Brain pericyte (primary cell): Measurements from ENCODE around the gene GIMAP7.
"Not testable (repeated sequence)": the region's sequence is repeated elsewhere in the genome, so short reads cannot be mapped to it uniquely, and the experiment has no call there.

Experiments
- DNase-seq: peaks from one replicate; pipeline ENCODE4 v3.0.0-alpha.2; 2012; ENCODE audit warnings: low read depth, low spot score

The GIMAP7 gene

DNA sequence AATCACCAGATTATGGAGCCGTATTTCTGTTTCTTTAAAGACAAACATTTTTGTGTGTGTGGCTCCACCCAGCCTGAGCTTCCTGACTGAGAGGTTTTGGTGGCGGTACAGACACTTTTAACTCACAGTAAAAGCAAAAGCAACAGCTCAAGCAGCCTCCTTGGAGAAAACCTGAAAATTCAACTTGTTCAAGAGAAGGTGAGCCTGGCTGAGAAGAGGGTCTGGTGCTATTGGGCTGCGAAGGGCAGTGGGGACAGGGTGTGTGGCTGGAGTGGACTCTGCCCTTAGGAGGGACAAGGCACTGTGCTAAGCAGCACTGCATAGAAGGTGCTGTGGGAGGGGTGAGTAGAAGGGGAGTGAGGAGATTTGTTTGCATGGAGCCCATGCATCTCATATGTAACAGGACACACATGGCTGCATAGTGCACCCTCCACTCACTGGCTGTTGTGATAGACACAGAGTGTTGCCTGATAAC is at the start of gene GIMAP7:
Gene GIMAP7 (plus strand): TSS at position 125 of the 475 bp plus-strand sequence. CDS start 5,103 bp downstream, outside the sequence.
- DNase-seq = no peak

DNA sequence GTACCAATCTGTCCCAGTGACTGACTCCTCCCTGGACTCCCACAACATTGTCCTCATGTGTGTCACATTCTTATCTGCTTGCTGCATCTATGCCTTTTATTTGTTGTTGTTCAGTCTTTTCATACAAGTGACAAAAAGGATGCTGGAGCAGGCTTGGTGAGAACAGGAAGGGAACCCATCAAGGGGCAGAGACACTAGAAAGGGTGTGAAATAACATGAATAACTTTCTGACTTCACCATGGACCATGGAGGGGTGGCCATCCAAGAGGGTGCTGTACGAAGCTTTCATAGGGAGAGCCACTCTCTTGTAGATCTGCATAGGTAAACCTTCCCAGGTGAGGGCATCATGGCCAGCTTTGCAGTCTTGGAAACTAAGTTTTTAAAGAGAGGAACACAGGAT is 49.7 kb upstream of the GIMAP7 start:
- no peak for DNase-seq

DNA sequence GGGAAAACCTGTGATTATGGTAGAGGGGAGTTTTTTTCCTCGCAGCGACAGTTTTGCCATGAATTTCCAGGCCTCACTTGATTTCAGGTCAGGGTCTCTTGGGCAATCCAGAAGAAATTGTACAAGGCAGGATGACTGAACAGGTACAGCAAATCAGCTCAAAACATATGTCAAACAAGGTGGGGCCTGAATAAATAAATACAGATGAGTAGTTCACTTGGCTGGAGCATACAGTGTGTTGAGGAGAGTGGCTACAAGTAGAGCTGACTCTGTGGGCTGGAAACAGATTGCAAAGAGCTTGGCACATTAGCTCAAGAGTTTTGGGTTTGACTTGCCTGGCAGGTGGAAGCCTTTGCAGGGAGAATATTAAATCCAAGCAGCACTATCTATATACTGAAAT is 49.3 kb upstream of the GIMAP7 start:
- DNase-seq = no peak

DNA sequence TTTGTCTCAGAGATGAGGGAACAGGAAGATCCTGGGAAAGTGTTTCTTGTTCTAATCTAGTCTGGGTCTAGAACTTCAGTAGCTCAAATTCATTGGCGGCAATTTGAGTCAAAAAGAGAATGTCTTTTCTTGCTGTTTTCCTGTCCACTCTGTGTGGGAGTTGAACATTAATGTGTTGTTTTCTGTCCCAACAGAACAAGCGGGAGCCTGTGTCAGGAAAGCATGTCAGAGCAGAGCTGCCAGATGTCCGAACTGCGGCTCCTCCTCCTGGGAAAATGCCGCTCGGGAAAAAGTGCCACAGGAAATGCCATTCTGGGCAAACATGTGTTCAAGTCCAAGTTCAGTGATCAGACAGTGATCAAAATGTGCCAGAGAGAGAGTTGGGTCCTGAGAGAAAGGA is 48.2 kb upstream of the GIMAP7 start:
- DNase-seq = no peak

DNA sequence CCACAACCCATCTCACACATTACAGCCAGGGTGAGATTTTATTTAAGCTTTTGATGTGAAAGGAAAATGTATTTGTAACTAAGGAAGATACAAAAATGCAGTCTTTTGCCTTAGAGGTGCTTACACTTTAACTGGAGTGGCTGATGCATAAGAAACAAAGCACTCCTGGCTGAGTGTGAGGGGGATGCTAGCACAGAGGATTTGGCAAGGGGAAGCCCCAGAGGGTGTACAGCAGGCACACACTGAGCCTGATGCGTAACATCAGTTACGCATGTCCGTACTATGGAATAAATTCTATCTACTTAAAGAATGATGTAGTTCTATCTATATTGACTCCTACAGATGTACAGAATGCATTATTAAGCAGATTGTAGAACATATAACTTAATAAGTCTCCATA is 46.4 kb upstream of the GIMAP7 start:
- no peak for DNase-seq

DNA sequence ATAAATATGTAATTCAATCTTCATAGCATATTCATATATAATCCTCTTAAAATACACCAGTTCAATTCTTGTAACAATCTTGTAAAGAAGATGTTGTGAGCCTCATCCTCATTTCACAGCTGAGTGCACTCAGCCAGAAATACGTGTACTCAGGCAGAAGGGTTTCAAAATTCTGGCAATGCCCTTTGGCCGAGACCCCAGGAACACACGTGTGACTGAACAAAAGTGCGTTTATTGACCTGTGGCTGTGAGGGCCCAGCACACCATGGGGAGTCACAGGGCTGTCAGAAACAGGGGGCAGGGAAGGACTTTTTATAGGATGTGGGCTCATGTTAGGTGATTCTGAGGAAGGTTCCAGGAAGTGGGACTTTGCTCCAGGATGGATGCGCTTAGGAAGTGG is 42.8 kb upstream of the GIMAP7 start:
- no peak for DNase-seq

DNA sequence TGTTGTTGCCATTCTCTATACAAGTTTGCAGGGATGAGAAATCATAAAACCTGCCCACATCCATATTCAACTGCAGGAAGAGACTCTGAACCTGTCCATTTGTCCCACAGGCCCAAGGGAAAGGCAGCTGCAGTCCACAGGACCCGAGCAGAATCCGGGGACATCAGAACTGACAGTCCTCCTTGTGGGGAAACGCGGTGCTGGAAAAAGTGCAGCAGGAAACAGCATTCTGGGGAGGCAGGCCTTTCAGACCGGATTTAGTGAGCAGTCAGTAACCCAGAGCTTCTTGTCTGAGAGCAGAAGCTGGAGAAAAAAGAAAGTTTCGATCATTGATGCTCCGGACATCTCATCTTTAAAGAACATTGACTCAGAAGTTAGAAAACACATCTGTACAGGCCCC is 40.8 kb upstream of the GIMAP7 start:
- DNase-seq = no peak

DNA sequence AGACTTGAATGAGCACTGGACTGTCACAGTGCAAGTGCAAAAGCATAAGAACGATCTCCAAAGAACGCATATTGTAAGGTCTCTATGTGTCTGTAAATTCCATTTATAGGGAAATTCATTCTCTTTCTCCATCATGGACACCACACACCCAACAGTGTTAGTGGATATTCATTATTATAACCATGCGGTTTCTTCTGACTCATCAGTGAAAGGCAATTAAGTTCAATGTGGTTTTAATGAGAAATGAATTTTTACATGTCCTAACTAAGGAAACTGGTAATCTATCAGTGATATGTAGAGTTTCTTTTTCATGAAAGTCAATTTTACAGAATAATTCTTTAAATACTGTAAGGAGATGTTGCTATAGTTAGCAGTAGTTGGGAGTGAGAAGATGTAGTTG is 38.4 kb upstream of the GIMAP7 start:
- no peak for DNase-seq

DNA sequence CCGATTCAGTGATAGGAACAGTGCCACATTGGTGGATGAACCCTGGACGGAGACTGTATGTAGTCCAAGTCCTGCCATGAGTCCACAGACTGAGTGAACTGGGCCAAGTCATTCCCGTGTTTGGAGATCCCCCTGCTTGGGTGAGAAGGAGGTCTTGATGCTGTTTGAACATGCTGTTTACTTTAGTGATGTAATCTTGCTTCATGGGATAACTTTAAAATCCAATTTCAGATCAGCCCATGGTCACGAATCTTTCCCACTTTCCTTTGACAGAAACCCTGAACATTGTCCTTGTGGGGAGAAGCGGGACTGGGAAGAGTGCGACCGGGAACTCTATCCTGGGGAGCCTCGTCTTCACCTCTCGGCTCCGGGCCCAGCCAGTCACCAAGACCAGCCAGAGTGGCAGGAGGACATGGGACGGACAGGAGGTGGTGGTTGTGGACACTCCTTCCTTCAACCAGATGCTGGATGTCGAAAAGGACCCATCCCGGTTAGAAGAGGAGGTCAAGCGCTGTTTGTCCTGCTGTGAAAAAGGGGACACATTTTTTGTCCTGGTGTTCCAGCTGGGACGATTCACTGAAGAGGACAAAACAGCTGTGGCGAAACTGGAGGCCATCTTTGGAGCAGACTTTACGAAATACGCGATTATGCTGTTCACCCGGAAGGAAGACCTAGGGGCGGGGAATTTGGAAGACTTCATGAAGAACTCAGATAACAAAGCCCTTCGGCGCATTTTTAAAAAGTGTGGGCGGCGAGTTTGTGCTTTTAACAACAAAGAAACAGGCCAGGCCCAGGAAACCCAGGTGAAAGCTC is 37.6 kb upstream of the GIMAP7 start:
- DNase-seq = no peak

DNA sequence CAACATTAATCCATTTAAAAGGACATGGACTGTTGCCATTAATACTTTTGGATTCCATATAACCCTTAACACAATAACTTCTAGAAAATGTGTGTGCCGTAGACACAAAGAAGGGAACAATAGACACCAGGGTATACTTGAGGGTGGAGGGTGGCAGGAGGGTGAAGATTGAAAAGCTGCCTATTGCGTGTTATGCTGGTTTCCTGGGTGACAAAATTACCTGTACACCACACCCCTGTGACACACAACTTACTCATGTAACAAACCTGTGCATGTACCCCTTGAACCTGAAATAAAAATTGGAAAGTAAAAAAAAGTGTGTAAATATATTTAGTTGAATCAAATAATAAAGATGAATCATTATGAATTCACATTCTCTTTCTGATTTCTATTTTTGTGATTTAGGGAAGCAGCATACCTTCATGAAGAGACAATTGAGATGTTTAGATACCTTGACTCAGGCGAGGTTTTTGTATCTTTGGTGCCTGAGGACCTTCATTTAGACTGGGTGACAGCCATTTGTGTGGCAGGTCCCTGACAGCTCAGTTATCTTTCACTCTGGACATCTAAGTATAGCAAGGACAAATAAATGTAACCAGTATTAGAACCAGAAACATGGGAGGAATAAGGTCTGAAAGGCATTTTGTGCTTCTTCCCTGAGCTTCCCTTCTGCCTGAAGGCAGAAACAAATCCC is 35.5 kb upstream of the GIMAP7 start:
- no peak for DNase-seq

DNA sequence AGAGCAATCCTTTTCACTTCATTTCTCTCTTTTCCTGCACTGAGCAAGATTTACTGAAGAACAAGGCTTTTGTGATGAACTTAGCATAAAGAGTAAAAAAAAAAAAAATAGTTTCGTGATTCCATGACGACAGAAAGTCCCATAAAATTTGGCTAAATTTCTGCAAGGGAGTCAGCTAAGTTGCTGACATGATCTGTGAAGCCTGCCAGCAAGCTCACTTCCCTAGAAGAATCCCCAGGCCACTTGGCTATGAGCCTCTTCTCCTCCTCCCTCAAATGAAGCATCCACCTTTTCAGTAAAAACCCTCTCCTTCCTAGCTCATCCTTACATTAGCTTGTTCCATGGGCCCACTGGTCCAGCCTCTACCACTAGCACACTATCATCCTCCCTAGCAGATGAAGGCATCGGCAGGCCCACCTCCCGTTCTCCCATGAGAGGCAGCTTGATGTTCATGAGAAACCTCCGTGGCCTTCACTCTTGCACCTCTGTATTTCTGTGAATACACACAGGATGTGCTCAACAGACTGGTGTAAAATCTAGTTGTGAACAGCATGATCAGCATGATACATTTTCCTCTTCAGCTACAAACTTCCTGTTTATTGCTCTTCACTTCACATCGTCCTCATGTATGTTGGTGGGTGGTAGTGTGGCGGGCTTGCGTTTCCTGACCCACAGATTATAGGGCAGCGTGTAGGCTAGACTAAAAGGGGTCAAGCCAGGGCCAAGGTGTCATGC is 33.3 kb upstream of the GIMAP7 start:
- DNase-seq = no peak

DNA sequence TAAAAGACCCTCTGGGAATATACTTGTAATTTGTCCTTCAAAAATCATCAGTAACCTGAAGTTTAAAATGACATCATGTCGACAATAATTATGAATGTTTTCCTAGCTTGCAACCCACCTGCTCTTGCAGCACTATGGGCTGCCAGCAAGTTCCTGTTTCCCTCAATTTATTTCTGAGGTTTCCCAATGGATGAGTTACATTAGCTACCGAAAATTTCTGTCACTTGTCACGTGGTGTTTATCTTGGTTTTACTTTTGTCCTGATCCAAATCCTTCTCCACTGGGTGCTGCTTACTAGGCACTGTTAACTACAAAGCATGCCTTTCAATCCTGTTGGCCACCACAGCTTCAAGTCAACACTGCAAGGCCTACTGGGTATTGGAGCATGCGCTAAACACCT is 32.8 kb upstream of the GIMAP7 start:
- DNase-seq = no peak

DNA sequence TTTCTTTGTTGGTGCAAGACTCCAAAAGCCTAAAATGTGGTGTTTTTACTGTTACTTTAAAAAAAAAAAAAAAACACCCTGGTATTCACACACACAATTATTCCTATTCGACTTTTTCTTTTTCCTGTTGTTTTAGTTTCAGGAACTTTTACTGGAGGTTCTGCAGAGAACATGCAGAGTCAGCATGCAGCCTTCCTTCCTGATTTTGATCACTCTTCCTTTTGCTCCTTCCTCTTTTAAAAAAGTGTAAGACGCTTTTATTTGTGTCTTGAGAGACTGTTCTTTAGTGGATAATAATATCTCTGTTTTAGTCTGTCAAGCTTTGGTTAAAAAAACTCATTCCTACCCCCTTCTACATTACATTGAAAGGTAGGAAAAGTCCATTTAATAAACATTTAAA is 31.2 kb upstream of the GIMAP7 start:
- not testable (repeated sequence) for DNase-seq

DNA sequence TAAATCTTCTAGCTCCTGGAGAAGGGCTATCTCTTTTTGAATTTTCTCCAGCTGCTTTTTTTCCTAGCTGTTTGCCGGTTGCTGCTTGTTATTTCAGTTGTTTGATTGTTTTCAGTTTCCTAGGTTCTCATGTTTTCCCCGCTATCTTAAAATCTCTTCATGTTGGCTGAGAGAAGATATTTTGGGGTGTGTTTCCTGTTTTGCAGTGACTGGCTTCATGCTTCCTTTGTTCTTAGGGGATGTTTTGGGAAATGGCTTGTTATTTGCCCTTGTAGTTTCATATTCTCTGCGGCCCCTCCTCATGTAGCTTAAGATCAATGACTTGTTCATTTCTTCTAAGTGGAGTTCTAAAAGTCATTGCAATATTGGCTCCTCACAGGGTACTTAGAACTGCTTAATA is 30.6 kb upstream of the GIMAP7 start:
- not testable (repeated sequence) for DNase-seq

DNA sequence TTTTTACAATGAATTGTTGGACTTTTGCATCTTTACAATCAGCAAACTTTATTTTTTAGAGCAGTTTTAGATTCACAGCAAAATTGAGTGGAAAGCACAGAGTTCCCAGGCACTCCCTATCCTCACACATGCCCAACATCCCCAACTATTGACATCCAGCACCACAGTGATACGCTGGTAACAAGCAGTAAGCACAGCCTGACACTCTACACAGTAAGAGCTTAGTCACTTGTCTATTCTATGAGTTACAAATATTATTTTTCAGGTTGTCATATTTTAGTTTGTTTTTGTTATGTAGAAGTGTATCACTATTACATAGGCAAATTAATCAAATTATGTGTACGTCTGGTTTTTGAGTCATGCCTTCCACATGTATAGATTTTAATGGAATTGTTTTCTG is 27.0 kb upstream of the GIMAP7 start:
- no peak for DNase-seq

DNA sequence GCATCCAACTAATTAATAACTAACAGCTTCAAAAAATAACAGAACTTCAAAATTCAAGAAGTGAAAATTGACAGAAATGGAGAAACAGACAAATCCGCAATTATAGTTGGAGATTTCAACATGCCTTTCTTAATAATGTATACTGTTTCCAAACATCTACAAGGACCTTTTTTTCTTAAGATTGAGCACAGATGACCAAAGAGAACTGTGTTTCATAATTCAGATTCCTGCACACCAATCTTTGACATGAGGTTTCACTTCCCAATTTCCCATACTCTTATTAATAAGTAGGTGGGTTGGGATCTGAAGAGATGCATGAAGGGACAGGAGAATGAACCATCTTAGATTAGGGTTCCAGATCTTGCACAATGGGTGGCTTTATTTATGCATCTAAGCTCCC is 24.9 kb upstream of the GIMAP7 start:
- DNase-seq = no peak

DNA sequence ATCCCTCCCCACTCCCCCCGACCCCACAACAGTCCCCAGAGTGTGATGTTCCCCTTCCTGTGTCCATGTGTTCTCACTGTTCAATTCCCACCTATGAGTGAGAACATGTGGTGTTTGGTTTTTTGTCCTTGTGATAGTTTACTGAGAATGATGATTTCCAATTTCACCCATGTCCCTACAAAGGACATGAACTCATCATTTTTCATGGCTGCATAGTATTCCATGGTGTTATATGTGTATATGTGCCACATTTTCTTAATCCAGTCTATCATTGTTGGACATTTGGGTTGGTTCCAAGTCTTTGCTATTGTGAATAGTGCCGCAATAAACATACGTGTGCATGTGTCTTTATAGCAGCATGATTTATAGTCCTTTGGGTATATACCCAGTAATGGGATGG is 21.2 kb upstream of the GIMAP7 start:
- DNase-seq = not testable (repeated sequence)

DNA sequence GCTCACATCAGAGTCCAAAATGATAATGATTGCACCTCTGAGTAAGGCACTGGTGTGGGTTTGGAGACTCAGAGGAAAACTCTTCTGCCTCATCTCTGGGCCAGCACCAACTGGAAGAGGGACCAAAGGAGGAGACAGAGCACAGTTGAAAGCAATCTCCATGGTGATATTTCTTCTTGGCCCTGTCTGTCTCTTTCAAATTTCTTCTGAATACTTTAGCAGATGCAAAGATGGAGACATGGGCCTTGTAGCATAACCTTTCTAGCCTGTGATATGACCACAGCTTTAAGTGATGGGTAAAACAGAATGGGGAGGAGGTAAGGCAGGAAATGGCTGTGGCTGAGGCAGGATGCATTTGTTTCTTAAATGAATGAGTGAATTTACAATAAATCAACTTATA is 12.2 kb upstream of the GIMAP7 start:
- DNase-seq = no peak

DNA sequence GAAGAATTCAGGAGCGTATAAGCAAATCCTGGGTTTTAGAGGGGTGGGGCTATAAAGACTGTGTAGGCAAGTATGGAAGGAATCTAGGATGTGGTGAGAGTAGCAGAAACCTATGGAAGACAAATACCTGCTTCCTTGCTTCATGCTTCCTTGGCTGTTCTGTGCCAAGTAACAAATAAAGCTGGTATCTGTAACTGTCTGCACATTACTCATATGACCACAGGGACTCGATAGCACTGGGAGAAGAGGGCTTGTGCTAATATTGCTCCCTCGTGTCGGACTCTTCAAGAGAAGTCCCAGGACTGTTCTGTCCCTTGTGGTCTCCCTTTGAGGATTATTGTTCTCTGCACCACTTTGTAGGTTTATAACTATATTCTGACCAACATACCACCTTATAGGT is 11.5 kb upstream of the GIMAP7 start:
- DNase-seq = no peak

DNA sequence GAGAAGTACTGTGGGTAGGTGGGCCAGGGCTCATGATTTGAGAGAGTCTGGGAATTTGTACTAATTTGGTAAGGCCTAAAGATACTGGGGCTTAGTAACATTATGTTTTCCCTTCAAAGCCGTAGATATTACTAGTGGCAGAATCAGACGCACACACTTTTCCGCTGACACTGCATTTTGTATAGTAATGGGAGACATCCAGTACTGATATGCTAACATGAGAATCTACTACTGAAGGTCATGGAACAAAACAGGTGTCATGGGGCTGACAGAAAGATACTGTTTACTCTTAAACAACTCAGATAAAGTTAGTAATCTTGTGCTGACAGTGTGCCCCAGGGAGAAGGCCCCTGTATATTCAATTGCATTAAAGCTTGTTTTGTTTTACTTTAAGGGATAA is 11.1 kb upstream of the GIMAP7 start:
- DNase-seq = no peak

DNA sequence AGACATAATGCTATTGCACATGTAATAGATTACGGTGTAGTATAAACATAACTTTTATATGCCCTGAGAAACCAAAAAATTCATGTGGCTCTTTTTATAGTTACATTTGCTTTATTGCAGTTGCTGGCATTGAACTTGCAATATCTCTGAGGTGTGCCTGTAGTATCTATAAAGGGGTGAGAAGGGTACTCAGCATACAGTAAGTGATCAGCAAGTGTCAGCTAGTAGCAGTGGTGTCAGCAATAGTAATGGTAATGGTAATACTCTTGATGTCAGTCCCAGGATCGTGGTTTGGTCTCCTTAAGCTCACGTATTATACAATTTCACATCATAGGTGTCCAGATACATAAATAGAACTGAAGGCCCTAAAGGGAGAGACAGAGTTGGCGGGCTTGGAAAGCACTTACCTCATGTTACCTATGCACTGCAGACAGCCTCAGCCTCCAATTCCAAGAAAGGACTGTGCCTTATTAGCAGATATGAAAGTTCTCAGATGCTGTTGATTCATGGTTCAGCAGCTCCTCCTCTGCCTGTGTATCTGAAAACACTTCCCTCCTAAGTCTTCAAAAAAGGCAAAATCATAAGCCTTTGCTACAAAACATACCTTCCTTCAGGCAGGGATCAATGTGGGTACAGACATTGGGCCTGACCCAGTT is 6.6 kb upstream of the GIMAP7 start:
- DNase-seq = no peak

DNA sequence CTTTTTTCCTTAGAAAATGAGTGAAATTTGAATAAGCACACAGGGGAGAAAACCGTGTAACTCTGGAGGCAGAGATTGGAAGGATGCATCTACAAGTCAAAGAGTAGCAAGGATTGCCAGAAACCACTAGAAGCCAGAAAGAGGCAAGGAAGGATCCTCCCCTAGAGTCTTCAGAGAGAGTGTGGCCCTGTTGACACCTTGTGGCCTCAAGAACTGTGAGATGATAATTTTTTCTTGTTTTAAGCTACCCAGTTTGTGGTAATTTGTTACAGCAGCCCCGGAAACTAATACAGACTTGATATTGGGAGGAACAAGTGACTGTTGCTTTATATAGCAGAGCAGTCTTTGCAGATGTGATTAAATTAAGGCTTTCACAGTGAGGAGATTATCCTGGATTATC is 3.6 kb upstream of the GIMAP7 start:
- no peak for DNase-seq
